OCI-LY1 (cell line): ENCODE data around the gene GPX8.

Experiments used
- H2AFZ ChIP-seq: fragments of 200-600 bp; sonication (generic), shearing (Covaris generic); 2 replicates; pipeline ENCODE4 v1.6.0; 2014; ENCODE audit warnings: antibody characterized with exemption, mild to moderate bottlenecking, low read length
- H3F3A ChIP-seq: fragments of 200-600 bp; sonication (generic), shearing (Covaris generic); 2 replicates; pipeline ENCODE4 v1.6.0; 2014; ENCODE audit warnings: mild to moderate bottlenecking, antibody characterized with exemption, low read length, moderate library complexity; ENCODE audit not compliant: insufficient read depth
- H3K27ac ChIP-seq: fragments of 200-600 bp; sonication (generic); 2 replicates; pipeline ENCODE4 v1.5.1; 2014; ENCODE audit warnings: low read length, mixed run types, mild to moderate bottlenecking, low read depth; ENCODE audit not compliant: poor library complexity, severe bottlenecking
- H3K27me3 ChIP-seq: fragments of 200-600 bp; sonication (generic); 2 replicates; pipeline ENCODE4 v1.6.0; 2014; ENCODE audit warnings: antibody characterized with exemption, mild to moderate bottlenecking, low read length, moderate library complexity; ENCODE audit not compliant: insufficient read depth
- H3K36me3 ChIP-seq: fragments of 200-600 bp; sonication (generic); 2 replicates; pipeline ENCODE4 v1.6.1; 2014; ENCODE audit warnings: mild to moderate bottlenecking, antibody characterized with exemption, low read length, moderate library complexity, mixed read lengths; ENCODE audit not compliant: insufficient read depth
- H3K4me1 ChIP-seq: fragments of 200-600 bp; sonication (generic); 2 replicates; pipeline ENCODE4 v1.5.1; 2014; ENCODE audit warnings: mild to moderate bottlenecking, low read length, moderate library complexity; ENCODE audit not compliant: insufficient read depth, severe bottlenecking
- H3K4me2 ChIP-seq: fragments of 200-600 bp; sonication (generic), shearing (Covaris generic); 2 replicates; pipeline ENCODE4 v1.6.1; 2014; ENCODE audit warnings: low read length
- H3K4me3 ChIP-seq: fragments of 200-600 bp; sonication (generic); 2 replicates; pipeline ENCODE4 v1.5.1; 2014; ENCODE audit warnings: low read length, low read depth, mild to moderate bottlenecking, mixed read lengths; ENCODE audit not compliant: poor library complexity, severe bottlenecking
- H3K79me2 ChIP-seq: fragments of 200-600 bp; shearing (Covaris generic); 2 replicates; pipeline ENCODE4 v1.6.1; 2016; ENCODE audit warnings: mixed run types, low read length, mixed read lengths; ENCODE audit not compliant: insufficient read depth
- H3K9ac ChIP-seq: fragments of 200-600 bp; sonication (generic), shearing (Covaris generic); 2 replicates; pipeline ENCODE4 v1.6.1; 2014; ENCODE audit warnings: mild to moderate bottlenecking, low read length, mixed read lengths
- H3K9me2 ChIP-seq: fragments of 200-600 bp; sonication (generic), shearing (Covaris generic); 2 replicates; pipeline ENCODE4 v1.6.1; 2014; ENCODE audit warnings: low read depth, mild to moderate bottlenecking, low read length, mixed read lengths
- H3K9me3 ChIP-seq: fragments of 200-600 bp; shearing (Covaris generic); 2 replicates; pipeline ENCODE4 v1.6.1; 2014; ENCODE audit warnings: low read length, mixed read lengths
- H4K20me1 ChIP-seq: fragments of 200-600 bp; sonication (generic), shearing (Covaris generic); 2 replicates; pipeline ENCODE4 v1.6.0; 2016; ENCODE audit warnings: mild to moderate bottlenecking, low read length; ENCODE audit not compliant: insufficient read depth
- EZH2 ChIP-seq: fragments of 200-600 bp; sonication (generic), shearing (Covaris generic); IDR thresholded peaks from 2 replicates; pipeline ENCODE4 v1.8.0; 2017; ENCODE audit warnings: borderline replicate concordance, mixed run types, mild to moderate bottlenecking, antibody characterized with exemption, low read length, moderate library complexity, mixed read lengths
- TF ChIP-seq, protein P1 (sequence below): fragments of 200-600 bp; sonication (generic), shearing (Covaris generic); IDR thresholded peaks from 2 replicates; pipeline ENCODE4 v1.5.1; 2017; ENCODE audit warnings: mild to moderate bottlenecking, antibody characterized with exemption, low read length, moderate library complexity, mixed read lengths

Gene GPX8

GRCh38 chr5:55176176-55176818 is 16.3 kb downstream of the GPX8 start:
- Histone ChIP-seq H3K4me3 (peak overlapping the region; percentile 49), H2AFZ (no peak overlapping the region)

DNA sequence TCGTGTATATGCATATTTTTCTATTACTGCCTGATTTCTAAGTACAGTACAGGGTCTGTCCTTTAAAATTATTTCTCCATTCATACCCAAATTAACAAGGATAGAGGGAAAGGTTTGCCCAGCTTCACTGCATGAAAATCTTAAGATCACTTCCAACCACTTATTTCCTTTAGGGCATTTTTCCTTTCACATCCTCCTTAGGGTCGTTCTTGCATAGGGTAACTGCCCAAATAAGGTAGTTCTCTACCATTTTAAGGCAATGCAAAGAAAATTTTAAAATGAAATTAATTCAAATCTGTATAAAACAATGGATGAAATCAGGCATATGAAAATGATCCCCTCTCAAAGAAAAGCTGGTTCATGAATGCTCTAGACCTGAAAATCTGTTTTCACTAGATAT is 17.1 kb downstream of the GPX8 start:
- Histone ChIP-seq H3K4me2 (peak overlapping the region; percentile 81; the same call in 1 of the 2 replicates), H3K4me3 (peak overlapping the region; percentile 49), H3K79me2 (no peaks in the 10 kb centered on the region), H3F3A (no peaks in the 10 kb centered on the region), H3K9ac (no peak overlapping the region), H3K4me1 (peaks cover 31% of the 10 kb centered on the region), H2AFZ (no peak overlapping the region), H3K27ac (no peak overlapping the region), H3K27me3 (no peaks in the 10 kb centered on the region), H4K20me1 (no peaks in the 10 kb centered on the region), H3K36me3 (no peaks in the 10 kb centered on the region), H3K9me3 (no peaks in the 10 kb centered on the region), H3K9me2 (no peaks in the 10 kb centered on the region)
- no peak for TF ChIP-seq EZH2
- TF ChIP-seq, protein P1, sequence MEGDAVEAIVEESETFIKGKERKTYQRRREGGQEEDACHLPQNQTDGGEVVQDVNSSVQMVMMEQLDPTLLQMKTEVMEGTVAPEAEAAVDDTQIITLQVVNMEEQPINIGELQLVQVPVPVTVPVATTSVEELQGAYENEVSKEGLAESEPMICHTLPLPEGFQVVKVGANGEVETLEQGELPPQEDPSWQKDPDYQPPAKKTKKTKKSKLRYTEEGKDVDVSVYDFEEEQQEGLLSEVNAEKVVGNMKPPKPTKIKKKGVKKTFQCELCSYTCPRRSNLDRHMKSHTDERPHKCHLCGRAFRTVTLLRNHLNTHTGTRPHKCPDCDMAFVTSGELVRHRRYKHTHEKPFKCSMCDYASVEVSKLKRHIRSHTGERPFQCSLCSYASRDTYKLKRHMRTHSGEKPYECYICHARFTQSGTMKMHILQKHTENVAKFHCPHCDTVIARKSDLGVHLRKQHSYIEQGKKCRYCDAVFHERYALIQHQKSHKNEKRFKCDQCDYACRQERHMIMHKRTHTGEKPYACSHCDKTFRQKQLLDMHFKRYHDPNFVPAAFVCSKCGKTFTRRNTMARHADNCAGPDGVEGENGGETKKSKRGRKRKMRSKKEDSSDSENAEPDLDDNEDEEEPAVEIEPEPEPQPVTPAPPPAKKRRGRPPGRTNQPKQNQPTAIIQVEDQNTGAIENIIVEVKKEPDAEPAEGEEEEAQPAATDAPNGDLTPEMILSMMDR, result no peak

More at GRCh38 chr5:55176176-55176818, 16.3 kb downstream of the GPX8 start:
- Histone ChIP-seq H3K27me3 (no peaks in the 10 kb centered on the region), H3K9ac (no peak overlapping the region), H3K4me2 (peak overlapping the region; percentile 81), H3K4me1 (peaks cover 31% of the 10 kb centered on the region), H3K79me2 (no peaks in the 10 kb centered on the region), H3K9me3 (no peaks in the 10 kb centered on the region), H3K27ac (no peak overlapping the region), H4K20me1 (no peaks in the 10 kb centered on the region), H3K36me3 (no peaks in the 10 kb centered on the region), H3F3A (no peaks in the 10 kb centered on the region), H3K9me2 (no peaks in the 10 kb centered on the region)
- no peak for TF ChIP-seq EZH2
- TF ChIP-seq, protein P1, result no peak

GRCh38 chr5:55180016-55180415 is 20.0 kb downstream of the GPX8 start:
- Histone ChIP-seq H3K9ac (no peak overlapping the region), H3K36me3 (no peaks in the 10 kb centered on the region; the same call in 1 of the 2 replicates), H3K27me3 (0 out of 2 replicates have a peak, but pooled peaks cover 1% of the 10 kb centered on the region), H3K4me1 (peaks cover 15% of the 10 kb centered on the region), H3K79me2 (no peaks in the 10 kb centered on the region), H3K4me2 (no peak overlapping the region), H2AFZ (no peak overlapping the region), H4K20me1 (no peaks in the 10 kb centered on the region), H3K27ac (no peak overlapping the region), H3F3A (no peaks in the 10 kb centered on the region), H3K4me3 (no peak overlapping the region), H3K9me3 (0 out of 2 replicates have a peak, but pooled peaks cover under 1% of the 10 kb centered on the region), H3K9me2 (no peaks in the 10 kb centered on the region)
- no peak for TF ChIP-seq EZH2
- TF ChIP-seq, protein P1, result no peak
